Measurements from ENCODE around the gene BTBD9.

DNA sequence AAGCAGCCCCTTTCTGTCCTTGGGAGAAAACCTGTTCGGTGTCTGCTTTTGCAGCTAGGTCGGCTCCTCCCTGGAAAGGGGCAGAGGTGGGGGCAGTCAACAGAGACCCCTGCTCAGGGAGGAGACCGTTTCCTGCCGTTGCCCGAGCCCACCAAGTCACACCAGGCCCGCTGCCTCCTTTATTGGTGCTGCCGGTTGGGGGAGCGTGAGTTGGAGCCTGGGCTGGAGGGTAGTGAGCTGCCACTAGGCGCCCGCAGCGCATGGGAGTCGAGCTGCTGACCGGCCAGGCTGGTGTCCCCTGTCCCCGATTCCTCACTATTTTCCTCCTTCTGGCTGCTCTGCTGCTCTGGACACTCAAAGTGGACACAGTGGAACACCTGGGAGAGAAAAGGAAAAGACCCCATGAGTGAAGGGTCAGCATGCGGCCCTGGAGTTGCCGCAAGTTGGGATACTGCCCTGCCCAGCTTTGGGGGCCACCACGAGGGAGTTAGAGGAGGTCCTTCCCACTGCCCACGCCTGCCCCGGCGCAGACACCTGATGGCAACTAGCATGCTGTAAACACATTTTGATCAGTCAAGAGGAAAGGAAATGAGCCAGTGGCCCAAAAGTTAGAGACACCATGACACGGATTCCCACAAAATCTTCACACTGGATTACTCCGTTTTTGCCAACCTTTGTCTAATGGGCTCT is 464.8 kb downstream of the BTBD9 start:
- TF ChIP-seq CTCF (IDR thresholded peaks at IDR 0.05) = no peak
- no peak for TF ChIP-seq POLR2A (IDR thresholded peaks at IDR 0.05)

All from lower leg skin (tissue), 3 donors.